GM18951 (cell line): Measurements from ENCODE around the gene XIRP2.

Experiments used
- POLR2A ChIP-seq: IDR thresholded peaks from 4 replicates; pipeline ENCODE4 v1.6.1; 2011; ENCODE audit warnings: mild to moderate bottlenecking; ENCODE audit not compliant: insufficient read length, insufficient read depth; ENCODE audit errors: extremely low read depth
- in situ Hi-C: fragments of 300-500 bp; cut with MboI; formaldehyde crosslinking; loops from one replicate; pipeline ENCODE4 v1.12.0; 2022; ENCODE audit warnings: low sequenced_read_pairs, mixed read lengths, inconsistent platforms; ENCODE audit not compliant: unreplicated experiment

Gene XIRP2

DNA sequence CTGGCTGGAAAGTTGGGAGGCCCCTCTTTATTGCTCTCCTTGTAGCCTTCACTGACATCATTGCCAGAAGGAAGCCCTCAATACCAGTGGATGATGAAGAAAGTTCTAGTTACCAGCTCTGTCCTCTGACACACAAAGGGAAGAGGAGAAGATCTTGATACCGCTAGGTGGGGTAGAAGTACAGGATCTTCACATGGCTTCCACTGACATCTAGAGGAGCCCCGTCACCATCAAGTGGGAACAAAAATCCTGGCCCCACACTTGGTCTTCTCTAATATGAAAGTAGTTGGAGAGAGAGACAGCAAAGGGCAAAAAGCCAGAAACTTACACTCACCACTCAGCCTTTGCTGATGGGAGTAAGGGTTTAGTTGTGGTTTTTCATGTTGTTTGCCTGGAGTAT is 12.4 kb downstream of the XIRP2 start:
- in situ Hi-C loops = no loop called here
- TF ChIP-seq POLR2A = no peak

DNA sequence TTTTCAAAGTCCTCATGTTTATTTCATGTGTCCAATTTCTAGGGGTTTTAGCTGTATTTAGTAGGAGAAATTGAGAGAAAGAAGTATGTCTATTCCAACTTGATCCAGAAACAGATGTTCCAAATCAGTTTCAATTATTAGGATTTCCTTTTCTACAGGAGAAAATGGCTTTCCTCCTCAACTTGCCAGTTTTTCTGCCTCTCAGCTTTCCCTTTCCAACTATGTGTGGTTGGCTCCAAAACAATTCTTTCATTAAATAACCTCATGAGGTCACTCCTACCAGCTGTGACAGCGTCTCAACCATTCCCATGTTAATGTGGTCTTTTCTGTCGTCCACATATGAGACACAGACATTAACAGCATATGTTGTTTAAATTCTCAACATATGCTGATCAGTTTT is 13.1 kb downstream of the XIRP2 start:
- in situ Hi-C loops = no loop called here
- no peak for TF ChIP-seq POLR2A

- in situ Hi-C loops = no loop called here
- TF ChIP-seq POLR2A = no peak
These were observed 28.7 kb downstream of the XIRP2 start for GRCh38 chr2:166916987-166917386.

DNA sequence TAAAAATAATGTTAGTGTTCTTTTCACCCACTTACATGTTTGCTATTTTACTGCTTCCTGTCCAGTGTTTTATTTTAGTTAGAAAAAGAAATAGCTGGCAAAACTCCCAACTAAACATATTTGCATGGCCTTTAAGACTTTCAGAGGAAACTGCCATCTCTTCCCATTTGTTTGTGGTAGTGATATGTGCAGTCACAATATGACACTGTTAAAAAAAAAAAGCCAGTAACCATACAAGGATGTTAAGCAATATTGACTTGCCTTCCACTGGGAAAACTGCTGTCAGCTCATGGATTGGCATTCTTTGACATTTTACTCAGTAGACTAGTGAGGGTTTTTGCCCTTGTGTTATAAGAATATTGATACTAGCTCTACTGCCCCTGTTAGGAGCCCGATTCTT is 29.1 kb downstream of the XIRP2 start:
- no peak for TF ChIP-seq POLR2A
- in situ Hi-C loops = no loop called here

DNA sequence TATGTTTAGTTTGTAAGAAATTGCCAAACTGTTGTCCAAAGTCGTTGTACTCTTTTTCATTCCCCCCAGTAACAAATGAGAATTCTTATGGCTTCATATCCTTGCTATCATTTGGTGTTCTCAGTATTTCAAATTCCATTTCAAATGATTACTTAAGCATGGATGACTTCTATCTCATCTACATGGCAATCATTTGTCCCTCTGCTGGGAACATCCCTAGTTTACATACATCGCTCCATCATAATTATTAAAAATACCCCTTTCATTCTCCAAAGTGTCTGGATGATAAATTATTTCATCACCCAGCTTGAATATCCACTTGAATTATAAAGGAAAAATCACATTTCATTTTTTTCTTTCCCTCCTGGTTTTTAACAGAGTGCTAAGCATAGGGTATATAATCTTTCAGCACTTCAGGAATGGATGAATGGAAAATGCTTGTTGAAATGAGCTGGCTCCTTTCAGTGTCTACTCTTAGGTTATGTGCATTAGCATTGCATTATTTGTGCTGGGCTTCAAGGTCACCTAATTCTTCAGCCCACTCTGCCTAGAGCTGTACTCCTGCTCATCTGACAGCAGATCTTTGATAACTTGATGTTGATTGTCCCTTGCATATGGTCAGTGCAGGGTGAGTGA is 33.1 kb downstream of the XIRP2 start:
- in situ Hi-C loops = no loop called here
- no peak for TF ChIP-seq POLR2A

- TF ChIP-seq POLR2A = no peak
- in situ Hi-C loops = no loop called here
These were observed 36.7 kb downstream of the XIRP2 start for GRCh38 chr2:166924967-166925366.

DNA sequence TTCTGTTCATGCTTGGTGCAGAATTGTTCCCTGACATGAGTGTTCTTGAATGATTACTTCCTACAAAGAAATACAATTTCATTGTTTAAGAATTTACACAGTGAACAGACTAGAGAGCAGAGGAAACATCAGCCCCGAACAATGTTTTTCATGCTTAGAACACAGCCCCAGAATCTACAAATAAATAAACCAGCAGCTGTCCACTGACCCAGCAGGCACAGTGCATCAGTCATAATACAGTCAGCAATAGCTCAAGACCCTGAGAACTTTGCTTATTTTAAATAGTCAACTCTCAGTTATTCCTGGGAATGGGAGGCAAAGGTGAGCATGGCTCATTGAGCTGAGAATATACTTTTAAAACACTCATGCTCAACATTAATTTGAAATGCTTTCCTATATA is 38.4 kb downstream of the XIRP2 start:
- in situ Hi-C loops = no loop called here
- no peak for TF ChIP-seq POLR2A

DNA sequence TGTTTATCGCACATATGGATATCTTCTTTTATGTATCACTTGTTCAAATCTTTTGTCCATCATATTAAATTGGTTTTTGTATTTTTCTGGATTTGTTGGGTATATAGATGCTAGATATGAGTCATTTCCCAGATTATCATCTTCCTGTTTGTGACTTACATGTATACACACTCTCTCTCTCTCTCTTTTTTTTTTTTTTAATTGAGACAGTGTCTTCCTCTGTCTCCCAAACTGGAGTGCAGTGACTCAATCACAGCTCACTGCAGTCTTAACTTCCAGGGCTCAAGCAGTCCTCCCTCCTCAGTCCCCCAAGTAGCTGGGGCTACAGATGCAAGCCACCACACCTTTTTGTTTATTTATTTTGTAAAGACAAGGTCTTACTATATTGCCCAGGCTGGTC is 43.8 kb downstream of the XIRP2 start:
- in situ Hi-C loops = no loop called here
- TF ChIP-seq POLR2A = no peak

GRCh38 chr2:166934817-166935216 is 46.5 kb downstream of the XIRP2 start:
- TF ChIP-seq POLR2A = no peak
- in situ Hi-C loops = no loop called here

- in situ Hi-C loops = no loop called here
- no peak for TF ChIP-seq POLR2A
These were observed 54.1 kb downstream of the XIRP2 start for GRCh38 chr2:166942377-166942776.

DNA sequence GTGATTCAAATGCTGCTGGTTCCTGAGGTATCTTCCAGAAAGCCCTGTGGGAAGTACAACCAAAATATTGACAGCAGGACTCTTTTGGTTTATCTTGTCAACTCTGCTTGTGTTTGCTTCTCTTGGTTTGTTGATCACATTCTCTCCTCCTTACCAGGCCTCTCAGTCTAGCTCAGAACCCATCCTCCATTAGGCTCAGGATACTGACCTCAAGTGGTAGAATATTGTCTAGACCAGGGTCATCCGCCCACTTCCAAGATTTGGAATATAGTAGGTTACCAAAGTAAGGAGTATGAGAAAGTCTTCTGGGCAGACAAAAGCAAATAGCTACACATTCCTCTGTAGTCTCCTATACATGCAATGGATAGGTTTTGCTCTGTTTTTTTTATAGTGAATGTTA is 56.6 kb downstream of the XIRP2 start:
- in situ Hi-C loops = no loop called here
- no peak for TF ChIP-seq POLR2A

DNA sequence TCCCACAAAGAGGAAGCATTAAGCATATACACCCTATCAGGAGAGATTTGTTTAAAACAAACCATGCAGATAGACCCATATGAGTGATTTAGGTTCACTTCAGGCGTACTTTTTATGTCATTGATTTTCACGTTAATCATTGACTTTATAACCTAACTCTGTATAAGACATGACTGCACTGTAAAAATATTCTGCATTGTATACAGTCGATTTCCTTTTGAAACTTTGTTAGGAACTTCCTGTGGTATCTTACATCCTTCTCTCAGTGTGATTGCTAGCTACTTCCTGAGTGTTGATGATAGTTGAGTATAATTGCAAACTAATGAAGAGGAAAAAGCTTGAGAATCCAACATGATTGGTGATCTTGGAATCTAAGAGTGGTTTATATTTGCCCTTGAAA is 69.4 kb downstream of the XIRP2 start:
- TF ChIP-seq POLR2A = no peak
- in situ Hi-C loops = no loop called here

DNA sequence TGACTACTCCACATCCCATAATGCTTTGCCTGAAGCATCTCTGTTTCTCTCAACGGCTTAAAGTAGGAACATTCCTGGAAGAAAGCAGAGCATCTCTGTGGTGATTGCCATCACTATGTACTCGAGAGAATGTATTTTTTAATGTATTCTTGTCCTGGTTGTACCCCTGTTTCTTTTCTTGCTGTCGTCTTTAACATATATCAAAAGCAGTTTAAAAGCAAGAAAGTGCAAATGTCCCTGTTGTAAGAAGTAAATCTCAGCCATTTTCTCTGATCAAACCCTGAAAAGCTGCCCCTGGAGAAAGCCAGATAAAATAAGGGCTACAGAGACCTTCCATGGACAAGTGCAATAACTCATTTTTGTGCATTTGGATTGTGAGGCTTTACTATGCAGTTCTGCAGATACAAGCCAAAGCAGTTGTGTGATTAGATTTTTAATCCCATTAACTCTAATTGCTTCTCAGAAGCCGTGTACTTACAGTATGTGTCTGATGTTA is 70.8 kb downstream of the XIRP2 start:
- in situ Hi-C loops = no loop called here
- TF ChIP-seq POLR2A = no peak

- in situ Hi-C loops = no loop called here
- TF ChIP-seq POLR2A = no peak
These were observed 71.3 kb downstream of the XIRP2 start for GRCh38 chr2:166959556-166959955.
